ENCODE results near the gene CYSTM1.
"Not testable (repeated sequence)": the region's sequence is repeated elsewhere in the genome, so short reads cannot be mapped to it uniquely, and the experiment has no call there.

CYSTM1 gene

GRCh38 chr5:140142856-140143255 lies 32.1 kb upstream of the CYSTM1 start:
- Mint-ChIP-seq H3K4me1 (ENCODE audit: low read depth) (peaks cover 15% of the 10 kb centered on the region), H3K27me3 (peaks cover 17% of the 10 kb centered on the region), H3K9me3 (no peaks in the 10 kb centered on the region), H3K27ac (no peak overlapping the region), H3K4me3 (no peak overlapping the region), H3K36me3 (ENCODE audit: low read depth) (no peaks in the 10 kb centered on the region)

- peaks cover 15% of the 10 kb centered on the region for H3K4me1 Mint-ChIP-seq (ENCODE audit: low read depth)
- H3K36me3 Mint-ChIP-seq (ENCODE audit: low read depth) = no peaks in the 10 kb centered on the region
- peaks cover 22% of the 10 kb centered on the region for H3K27me3 Mint-ChIP-seq
- H3K27ac Mint-ChIP-seq = no peak overlapping the region
- no peak overlapping the region for H3K4me3 Mint-ChIP-seq
- H3K9me3 Mint-ChIP-seq = no peaks in the 10 kb centered on the region
These were observed 31.3 kb upstream of the CYSTM1 start for GRCh38 chr5:140143521-140144258.

DNA sequence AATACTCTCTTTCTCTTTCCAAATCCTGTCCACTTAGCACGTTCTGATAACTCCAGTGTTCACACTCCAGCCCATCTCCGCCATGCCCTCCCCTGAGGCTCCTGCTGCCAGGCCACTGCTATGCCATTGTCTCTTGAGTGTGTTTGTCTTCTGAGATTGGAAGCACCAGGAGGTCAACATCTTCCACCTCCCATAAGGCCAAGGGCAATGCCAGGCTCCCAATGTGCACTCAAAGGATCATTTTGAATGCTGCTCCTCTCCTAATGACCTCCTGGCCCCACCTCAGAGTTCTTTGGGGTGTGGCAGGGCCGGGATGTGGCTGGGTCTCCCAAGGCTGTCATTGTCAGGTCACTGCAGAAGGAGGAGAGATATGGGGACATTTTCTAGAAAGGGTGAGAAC lies 29.7 kb upstream of the CYSTM1 start:
- H3K27me3 Mint-ChIP-seq = peaks cover 22% of the 10 kb centered on the region
- H3K4me3 Mint-ChIP-seq = peak overlapping the region; percentile 66
- no peak overlapping the region for H3K27ac Mint-ChIP-seq
- H3K4me1 Mint-ChIP-seq (ENCODE audit: low read depth) = peaks cover 15% of the 10 kb centered on the region
- no peaks in the 10 kb centered on the region for H3K36me3 Mint-ChIP-seq (ENCODE audit: low read depth)
- H3K9me3 Mint-ChIP-seq = no peaks in the 10 kb centered on the region

DNA sequence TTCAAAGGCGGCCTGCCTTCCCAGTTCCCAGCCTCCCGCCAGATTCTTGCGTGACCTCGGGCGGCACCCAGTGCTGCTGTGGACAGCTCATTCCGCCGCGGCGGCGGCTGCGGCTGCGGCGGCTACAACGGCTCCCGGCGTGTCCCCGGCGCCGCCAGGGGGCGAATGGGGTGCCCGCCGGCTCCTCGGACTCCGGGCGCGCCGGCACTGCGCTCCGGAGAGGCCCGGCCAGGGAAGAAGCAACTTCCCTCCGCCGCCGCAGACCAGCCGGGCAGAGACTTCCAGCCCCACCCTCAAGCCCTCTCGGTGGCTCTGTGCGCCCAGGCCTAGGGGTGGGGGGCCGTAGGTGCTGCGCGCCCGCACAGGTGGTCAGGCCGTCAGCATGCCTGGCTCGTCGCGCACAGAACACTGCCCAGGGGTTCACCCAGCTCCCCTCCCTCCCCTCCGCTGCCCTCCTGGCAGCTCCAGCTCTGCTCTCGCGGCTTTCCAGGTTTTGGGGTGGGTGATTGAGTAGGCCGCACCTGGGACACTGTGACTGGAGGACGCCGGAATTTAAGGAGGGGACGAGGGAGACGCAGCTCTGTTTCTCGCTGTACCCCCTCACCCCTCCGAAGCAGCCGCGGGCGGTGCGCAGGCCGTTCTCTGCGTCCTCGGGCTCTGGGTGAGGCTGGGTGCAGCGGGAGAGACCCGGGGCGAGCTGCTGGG lies 29.0 kb upstream of the CYSTM1 start:
- Mint-ChIP-seq H3K4me3 (peak overlapping the region; percentile 66), H3K9me3 (no peaks in the 10 kb centered on the region), H3K4me1 (ENCODE audit: low read depth) (peaks cover 15% of the 10 kb centered on the region), H3K27ac (no peak overlapping the region), H3K27me3 (peaks cover 22% of the 10 kb centered on the region), H3K36me3 (ENCODE audit: low read depth) (no peaks in the 10 kb centered on the region)

DNA sequence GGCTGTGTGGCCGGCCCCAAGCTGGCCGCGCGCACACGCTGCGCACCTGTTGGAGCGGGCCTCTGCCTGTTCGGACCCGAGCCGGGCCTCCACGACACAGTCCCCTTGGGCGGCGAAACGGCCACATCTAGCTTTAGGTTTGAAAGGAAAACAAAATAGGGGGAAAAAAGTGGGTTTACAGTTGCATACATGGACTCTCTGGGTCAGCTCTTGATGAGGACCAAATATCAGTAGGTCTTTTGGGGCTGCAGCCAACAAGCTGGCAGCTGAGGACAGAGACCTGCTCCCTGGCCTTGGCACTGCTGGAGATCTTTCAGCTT lies 28.5 kb upstream of the CYSTM1 start:
- Mint-ChIP-seq H3K36me3 (ENCODE audit: low read depth) (no peaks in the 10 kb centered on the region), H3K27ac (no peak overlapping the region)

GRCh38 chr5:140147460-140147859 lies 27.5 kb upstream of the CYSTM1 start:
- Mint-ChIP-seq H3K4me1 (ENCODE audit: low read depth) (peaks cover 15% of the 10 kb centered on the region), H3K4me3 (no peak overlapping the region), H3K36me3 (ENCODE audit: low read depth) (no peaks in the 10 kb centered on the region), H3K9me3 (no peaks in the 10 kb centered on the region), H3K27ac (no peak overlapping the region), H3K27me3 (peaks cover 22% of the 10 kb centered on the region)

More for the DNA sequence above, 28.5 kb upstream of the CYSTM1 start:
- Mint-ChIP-seq H3K9me3 (no peaks in the 10 kb centered on the region), H3K4me1 (ENCODE audit: low read depth) (peaks cover 15% of the 10 kb centered on the region), H3K27me3 (peaks cover 22% of the 10 kb centered on the region), H3K4me3 (no peak overlapping the region)

GRCh38 chr5:140148508-140148907 lies 26.5 kb upstream of the CYSTM1 start:
- H3K27me3 Mint-ChIP-seq = peaks cover 22% of the 10 kb centered on the region
- H3K4me3 Mint-ChIP-seq = no peak overlapping the region
- no peak overlapping the region for H3K27ac Mint-ChIP-seq
- H3K4me1 Mint-ChIP-seq (ENCODE audit: low read depth) = peaks cover 15% of the 10 kb centered on the region
- H3K9me3 Mint-ChIP-seq = no peaks in the 10 kb centered on the region
- H3K36me3 Mint-ChIP-seq (ENCODE audit: low read depth) = no peaks in the 10 kb centered on the region

DNA sequence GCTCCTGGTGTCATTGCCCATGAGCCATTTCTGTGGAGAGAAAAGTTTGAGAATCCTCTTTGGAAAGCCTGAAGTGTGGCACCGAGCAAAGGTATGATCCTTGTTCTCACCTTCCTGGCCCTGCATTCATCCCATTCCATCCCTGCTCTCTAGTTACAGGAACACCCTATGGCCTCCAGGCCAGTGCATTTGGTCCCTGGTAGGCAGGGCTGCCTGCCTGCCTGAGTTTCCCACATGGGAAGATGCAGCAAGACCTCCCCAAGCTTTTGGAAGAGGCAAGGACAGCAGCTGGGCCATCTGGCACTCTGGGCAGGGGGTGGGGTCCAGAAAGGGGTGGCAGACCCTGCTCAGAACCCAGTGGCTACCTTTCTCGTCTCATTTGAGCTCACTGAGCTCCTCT lies 24.8 kb upstream of the CYSTM1 start:
- Mint-ChIP-seq H3K9me3 (no peaks in the 10 kb centered on the region), H3K36me3 (ENCODE audit: low read depth) (no peaks in the 10 kb centered on the region), H3K4me1 (ENCODE audit: low read depth) (peaks cover 12% of the 10 kb centered on the region), H3K27ac (no peak overlapping the region), H3K27me3 (peaks cover 19% of the 10 kb centered on the region), H3K4me3 (no peak overlapping the region)

GRCh38 chr5:140151144-140152021 lies 23.6 kb upstream of the CYSTM1 start:
- Mint-ChIP-seq H3K4me1 (ENCODE audit: low read depth) (peaks cover 7% of the 10 kb centered on the region), H3K27ac (no peak overlapping the region), H3K4me3 (no peak overlapping the region), H3K9me3 (no peaks in the 10 kb centered on the region), H3K36me3 (ENCODE audit: low read depth) (no peaks in the 10 kb centered on the region), H3K27me3 (peaks cover 15% of the 10 kb centered on the region)

DNA sequence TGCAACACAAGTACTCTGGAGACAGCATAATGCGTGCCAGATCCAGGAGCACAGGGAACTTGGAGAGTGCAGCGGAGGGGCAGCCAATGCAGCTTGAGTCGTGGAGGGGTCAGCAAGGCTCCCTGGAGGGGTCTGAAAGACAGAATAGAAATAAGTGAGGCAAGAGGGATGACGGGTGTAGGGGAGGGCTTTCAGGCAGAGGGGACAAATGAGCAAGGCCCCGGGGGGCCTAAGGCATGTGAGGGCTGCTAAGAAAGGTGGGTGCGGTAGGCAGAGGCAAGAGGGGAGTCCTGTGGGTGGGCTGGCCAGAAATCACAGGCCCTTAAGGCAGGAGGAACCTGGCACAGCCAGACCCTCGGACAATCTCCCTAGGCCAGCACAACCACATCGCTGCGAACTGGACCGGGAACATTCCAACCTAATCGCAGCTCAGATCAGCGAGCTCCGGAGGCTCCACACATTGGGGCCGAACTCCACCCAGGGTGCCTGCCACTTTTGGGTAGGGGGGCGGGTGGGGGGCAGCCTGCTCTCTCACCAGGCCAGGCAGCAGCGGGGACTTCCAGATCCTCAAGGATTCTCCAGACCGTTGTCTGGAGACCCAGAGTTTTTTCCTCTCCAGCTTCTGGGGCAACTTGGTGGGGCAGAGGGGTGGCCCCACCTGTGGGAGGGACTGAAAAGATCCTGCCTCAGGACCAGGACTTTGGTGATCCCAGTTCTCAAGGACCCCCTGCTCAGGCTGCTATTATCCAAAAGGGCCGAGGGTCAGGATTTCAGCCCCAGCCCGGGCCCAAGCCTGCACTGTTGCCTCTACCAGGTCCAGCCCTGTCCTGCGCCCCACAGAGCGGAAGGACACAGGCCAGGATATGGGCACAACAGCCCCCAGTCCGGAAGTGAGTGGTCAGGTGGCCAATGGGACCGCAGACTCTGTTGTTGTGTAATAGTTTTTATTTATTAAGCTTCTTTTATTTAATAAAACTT lies 22.7 kb upstream of the CYSTM1 start:
- Mint-ChIP-seq H3K4me3 (no peak overlapping the region), H3K4me1 (ENCODE audit: low read depth) (peaks cover 8% of the 10 kb centered on the region), H3K36me3 (ENCODE audit: low read depth) (no peaks in the 10 kb centered on the region), H3K27me3 (peaks cover 7% of the 10 kb centered on the region), H3K27ac (no peak overlapping the region), H3K9me3 (no peaks in the 10 kb centered on the region)

GRCh38 chr5:140153255-140153654 lies 21.7 kb upstream of the CYSTM1 start:
- peaks cover under 1% of the 10 kb centered on the region for H3K27me3 Mint-ChIP-seq
- H3K4me3 Mint-ChIP-seq = no peak overlapping the region
- peaks cover 8% of the 10 kb centered on the region for H3K4me1 Mint-ChIP-seq (ENCODE audit: low read depth)
- no peaks in the 10 kb centered on the region for H3K9me3 Mint-ChIP-seq
- H3K36me3 Mint-ChIP-seq (ENCODE audit: low read depth) = no peaks in the 10 kb centered on the region
- no peak overlapping the region for H3K27ac Mint-ChIP-seq

DNA sequence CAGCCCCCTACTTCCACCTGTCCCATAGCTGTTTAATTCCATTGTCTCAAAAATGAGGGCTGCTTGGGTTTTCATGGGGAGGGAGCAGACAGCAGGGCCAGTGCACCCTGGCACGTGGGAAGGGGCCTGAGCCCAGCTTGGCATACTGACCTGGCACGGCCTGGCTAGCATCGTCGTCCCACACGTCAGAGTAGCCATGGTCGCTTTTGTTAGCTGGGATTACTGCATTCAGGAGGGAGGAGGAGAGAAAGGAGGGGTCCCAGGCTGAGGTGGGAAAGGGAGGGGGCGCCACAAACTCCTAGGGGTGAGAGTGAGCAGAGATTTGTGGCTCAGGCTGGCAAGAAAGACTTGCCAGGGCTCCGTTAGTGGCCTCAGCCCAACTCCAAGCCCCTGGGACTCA lies 21.1 kb upstream of the CYSTM1 start:
- Mint-ChIP-seq H3K4me1 (ENCODE audit: low read depth) (peaks cover 8% of the 10 kb centered on the region), H3K27ac (no peak overlapping the region), H3K9me3 (no peaks in the 10 kb centered on the region), H3K27me3 (no peaks in the 10 kb centered on the region), H3K4me3 (no peak overlapping the region), H3K36me3 (ENCODE audit: low read depth) (no peaks in the 10 kb centered on the region)

- H3K27ac Mint-ChIP-seq; H3K27me3 Mint-ChIP-seq; H3K4me3 Mint-ChIP-seq; H3K4me1 Mint-ChIP-seq (ENCODE audit: low read depth); H3K36me3 Mint-ChIP-seq (ENCODE audit: low read depth); H3K9me3 Mint-ChIP-seq: not testable (repeated sequence)
These were observed 20.1 kb upstream of the CYSTM1 start for GRCh38 chr5:140154710-140155381.
